Astrocyte (in vitro differentiated cells and primary cell): ENCODE results near the gene SNAI1. TPM values are rescaled to one million over a fixed set of nuclear protein-coding genes. Genes with fewer than 3 reads are reported as not detected.
A peak's percentile ranks its signal among the peaks of the same experiment; 100 is the strongest.

Experiments
- DNase-seq: peaks from one replicate; pipeline ENCODE4 v3.0.0-alpha.2; 2010; ENCODE audit warnings: low read depth
- FAIRE-seq: peaks from 2 replicates; lab custom pipeline; 2011; peaks lifted over from hg19 to GRCh38; lab: Jason Lieb, UNC
- H2AFZ ChIP-seq: 2 replicates; pipeline ENCODE4 v1.6.0; 2012; ENCODE audit warnings: low read depth, low read length, inconsistent platforms
- H3K27ac ChIP-seq: 2 replicates; pipeline ENCODE4 v1.5.1; 2011; ENCODE audit warnings: low read depth, low read length, inconsistent platforms
- H3K27me3 ChIP-seq: 2 replicates; pipeline ENCODE4 v1.6.0; 2011; ENCODE audit warnings: low read length, inconsistent platforms; ENCODE audit not compliant: insufficient read depth
- H3K36me3 ChIP-seq: 2 replicates; pipeline ENCODE4 v1.5.1; 2011; ENCODE audit warnings: low read length, inconsistent platforms; ENCODE audit not compliant: insufficient read depth
- H3K4me1 ChIP-seq: 2 replicates; pipeline ENCODE4 v1.5.1; 2011; ENCODE audit warnings: low read length, inconsistent platforms; ENCODE audit not compliant: insufficient read depth
- H3K4me2 ChIP-seq: 2 replicates; pipeline ENCODE4 v1.6.0; 2012; ENCODE audit warnings: low read length, inconsistent platforms
- H3K4me3 ChIP-seq: 2 replicates; pipeline ENCODE4 v1.5.1; 2011; ENCODE audit warnings: low read depth, mild to moderate bottlenecking, low read length, inconsistent platforms; ENCODE audit not compliant: insufficient read depth
- H3K79me2 ChIP-seq: 2 replicates; pipeline ENCODE4 v1.6.0; 2012; ENCODE audit warnings: mild to moderate bottlenecking, low read length, inconsistent platforms; ENCODE audit not compliant: insufficient read depth
- H3K9ac ChIP-seq: 2 replicates; pipeline ENCODE4 v1.6.0; 2012; ENCODE audit warnings: mild to moderate bottlenecking, low read length, inconsistent platforms
- H3K9me3 ChIP-seq: 2 replicates; pipeline ENCODE4 v1.5.1; 2012; ENCODE audit warnings: low read depth, mild to moderate bottlenecking, low read length, inconsistent platforms; ENCODE audit not compliant: insufficient read depth
- H4K20me1 ChIP-seq: 2 replicates; pipeline ENCODE4 v1.6.0; 2012; ENCODE audit warnings: low read length, inconsistent platforms; ENCODE audit not compliant: insufficient read depth
- H3K27ac Mint-ChIP-seq: one replicate; pipeline ENCODE4 v1.8.0; 2021; ENCODE audit warnings: mild to moderate bottlenecking, mixed read lengths; ENCODE audit not compliant: unreplicated experiment
- H3K27me3 Mint-ChIP-seq: one replicate; pipeline ENCODE4 v1.8.0; 2021; ENCODE audit warnings: low read depth, mixed read lengths; ENCODE audit not compliant: unreplicated experiment
- H3K36me3 Mint-ChIP-seq: one replicate; pipeline ENCODE4 v1.8.0; 2021; ENCODE audit warnings: low read depth, mixed read lengths; ENCODE audit not compliant: unreplicated experiment
- H3K4me1 Mint-ChIP-seq: one replicate; pipeline ENCODE4 v1.8.0; 2021; ENCODE audit warnings: low read depth, mixed read lengths; ENCODE audit not compliant: unreplicated experiment
- H3K4me3 Mint-ChIP-seq: one replicate; pipeline ENCODE4 v1.8.0; 2021; ENCODE audit warnings: mild to moderate bottlenecking, moderate library complexity, mixed read lengths; ENCODE audit not compliant: unreplicated experiment
- H3K9me3 Mint-ChIP-seq: one replicate; pipeline ENCODE4 v1.8.0; 2021; ENCODE audit warnings: mild to moderate bottlenecking, mixed read lengths; ENCODE audit not compliant: unreplicated experiment
- CTCF ChIP-seq: IDR thresholded peaks from 2 replicates; pipeline ENCODE4 v1.5.1; 2011; ENCODE audit warnings: low read depth, mild to moderate bottlenecking, inconsistent platforms, low read length, moderate library complexity; ENCODE audit not compliant: insufficient read depth
- EZH2 ChIP-seq: IDR thresholded peaks from 2 replicates; pipeline ENCODE4 v1.6.1; 2012; ENCODE audit warnings: mild to moderate bottlenecking, low read length, inconsistent platforms; ENCODE audit not compliant: insufficient read depth
- total RNA-seq: library from RNA; stranded (reverse); gene quantifications from 2 replicates; pipeline ENCODE4 v1.2.1, GENCODE V29; 2021

Gene SNAI1
- total RNA-seq, 1 donor from 2014 or later, result 9.1 TPM

- no peaks in the 10 kb centered on the region for H4K20me1 ChIP-seq
- peaks cover 10% of the 10 kb centered on the region for H3K4me1 Mint-ChIP-seq
- TF ChIP-seq CTCF, result no peak
- TF ChIP-seq EZH2, result no peak
- FAIRE-seq (no peak), DNase-seq (no peak)
- H3K79me2 ChIP-seq, result no peaks in the 10 kb centered on the region
- no peak overlapping the region for H3K27ac ChIP-seq
- H3K9ac ChIP-seq, result no peak overlapping the region
- no peaks in the 10 kb centered on the region for H3K27me3 ChIP-seq
- H3K4me3 ChIP-seq, result no peak overlapping the region
- H3K4me3 Mint-ChIP-seq, result no peak overlapping the region
- no peaks in the 10 kb centered on the region for H3K9me3 ChIP-seq
- no peaks in the 10 kb centered on the region for H3K9me3 Mint-ChIP-seq
- no peaks in the 10 kb centered on the region for H3K36me3 ChIP-seq
- peak overlapping the region; percentile 41 for H2AFZ ChIP-seq
- no peak overlapping the region for H3K4me2 ChIP-seq
- H3K4me1 ChIP-seq, result peaks cover 10% of the 10 kb centered on the region
- peaks cover 8% of the 10 kb centered on the region for H3K27me3 Mint-ChIP-seq
- H3K36me3 Mint-ChIP-seq, result no peaks in the 10 kb centered on the region
- H3K27ac Mint-ChIP-seq, result no peak overlapping the region
These were observed 33.4 kb downstream of the SNAI1 start for GRCh38 chr20:50015993-50016770.

GRCh38 chr20:50017160-50017559 lies 34.4 kb downstream of the SNAI1 start:
- no peak overlapping the region for H3K27ac Mint-ChIP-seq
- H3K9ac ChIP-seq, result no peak overlapping the region
- no peak overlapping the region for H2AFZ ChIP-seq
- TF ChIP-seq EZH2, result no peak
- TF ChIP-seq CTCF, result no peak
- H3K9me3 ChIP-seq, result no peaks in the 10 kb centered on the region
- H3K4me3 ChIP-seq, result no peak overlapping the region
- H3K27ac ChIP-seq, result no peak overlapping the region
- no peaks in the 10 kb centered on the region for H4K20me1 ChIP-seq
- no peaks in the 10 kb centered on the region for H3K9me3 Mint-ChIP-seq
- no peak overlapping the region for H3K4me2 ChIP-seq
- H3K27me3 ChIP-seq, result no peaks in the 10 kb centered on the region
- peaks cover 4% of the 10 kb centered on the region for H3K27me3 Mint-ChIP-seq
- H3K36me3 ChIP-seq, result no peaks in the 10 kb centered on the region
- DNase-seq (no peak), FAIRE-seq (no peak)
- peaks cover 10% of the 10 kb centered on the region for H3K4me1 ChIP-seq
- H3K4me1 Mint-ChIP-seq, result peaks cover 10% of the 10 kb centered on the region
- no peaks in the 10 kb centered on the region for H3K79me2 ChIP-seq
- H3K4me3 Mint-ChIP-seq, result no peak overlapping the region
- H3K36me3 Mint-ChIP-seq, result no peaks in the 10 kb centered on the region
